ENCODE data around the gene STK38L.
A peak's percentile ranks its signal among the peaks of the same experiment; 100 is the strongest.

The STK38L gene

GRCh38 chr12:27316947-27317346 is 72.9 kb downstream of the STK38L start:
- no peak for DNase-seq (ENCODE audit: low read depth, low spot score)

DNA sequence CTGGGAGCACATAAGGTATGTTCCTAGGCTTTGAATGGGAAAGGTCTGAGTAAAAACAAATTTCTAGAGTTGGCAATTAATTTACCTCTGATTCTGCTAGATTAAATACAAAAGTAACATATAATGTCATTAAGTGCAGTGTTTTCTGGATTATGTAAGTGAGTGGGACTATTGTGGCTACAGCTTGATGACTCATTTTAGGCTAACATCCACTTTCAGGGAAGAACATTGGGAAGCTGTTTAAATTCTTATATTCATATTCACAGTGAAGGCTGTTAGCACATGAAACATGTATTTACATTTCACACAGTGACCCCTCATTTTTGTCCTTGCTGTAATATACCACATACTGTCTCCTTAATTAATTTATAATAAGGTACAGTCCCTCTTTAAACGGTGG is 75.3 kb downstream of the STK38L start:
- no peak for DNase-seq (ENCODE audit: low read depth, low spot score)

- no peak for DNase-seq (ENCODE audit: low read depth, low spot score)
These were observed 75.8 kb downstream of the STK38L start for GRCh38 chr12:27319848-27320247.

DNA sequence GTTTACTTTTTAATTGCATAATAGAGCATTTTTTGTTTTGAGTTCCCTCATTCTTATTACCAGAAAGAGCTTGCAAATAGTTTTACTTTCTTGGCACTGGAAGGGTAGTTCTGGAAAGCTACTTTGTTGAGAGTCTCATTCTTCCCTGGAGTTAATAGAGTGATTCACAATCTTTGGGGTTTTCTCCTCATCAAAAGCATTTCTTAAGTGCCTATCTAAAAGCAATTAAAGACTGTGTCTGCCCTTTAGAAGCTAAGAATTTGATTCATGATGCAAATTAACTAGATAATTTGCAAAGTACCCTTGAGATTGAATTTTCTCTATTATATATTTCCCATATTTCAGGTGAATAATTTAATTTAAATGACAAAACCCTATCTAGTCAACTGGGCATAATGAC is 80.4 kb downstream of the STK38L start:
- DNase-seq (ENCODE audit: low read depth, low spot score): no peak

- DNase-seq (ENCODE audit: low read depth, low spot score): no peak
These were observed 86.8 kb downstream of the STK38L start for GRCh38 chr12:27330846-27331245.

- peak; percentile 12 for DNase-seq (ENCODE audit: low read depth, low spot score)
These were observed 87.3 kb downstream of the STK38L start for GRCh38 chr12:27331291-27331926.

DNA sequence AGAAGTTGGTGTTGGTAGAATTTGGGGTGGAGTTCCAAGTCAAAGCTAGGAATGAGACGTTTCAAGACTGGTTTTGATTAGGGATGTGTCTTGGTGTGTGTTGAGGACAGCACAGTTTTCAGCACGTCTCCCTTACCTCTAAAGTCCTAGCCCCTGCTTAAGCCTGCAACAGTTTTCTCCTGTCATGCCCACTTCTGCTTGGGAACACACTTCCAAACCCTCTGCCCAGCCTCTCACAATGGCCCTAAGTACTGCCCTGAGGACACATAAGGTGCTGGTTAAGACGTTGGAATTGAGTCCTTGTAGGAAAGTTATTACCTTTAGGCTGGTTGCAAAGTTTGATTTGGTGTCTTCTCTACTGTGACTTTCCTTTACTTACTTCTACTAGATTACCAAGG is 87.8 kb downstream of the STK38L start:
- no peak for DNase-seq (ENCODE audit: low read depth, low spot score)

DNA sequence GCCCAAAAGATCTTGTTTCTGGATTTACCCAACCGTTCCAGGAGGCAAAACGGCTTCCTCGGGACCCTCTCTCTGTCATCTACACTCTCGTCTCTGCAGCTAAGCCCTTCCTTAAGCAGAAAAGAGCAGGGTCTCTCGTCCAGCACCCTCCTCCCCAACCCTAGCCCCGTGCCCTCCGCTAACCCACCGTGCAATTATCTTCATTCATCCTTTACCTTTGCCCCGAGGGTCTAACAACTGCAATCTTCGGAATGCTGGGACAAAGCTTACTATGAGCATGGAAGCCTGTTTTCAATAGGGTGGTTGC is 88.3 kb downstream of the STK38L start:
- no peak for DNase-seq (ENCODE audit: low read depth, low spot score)

DNA sequence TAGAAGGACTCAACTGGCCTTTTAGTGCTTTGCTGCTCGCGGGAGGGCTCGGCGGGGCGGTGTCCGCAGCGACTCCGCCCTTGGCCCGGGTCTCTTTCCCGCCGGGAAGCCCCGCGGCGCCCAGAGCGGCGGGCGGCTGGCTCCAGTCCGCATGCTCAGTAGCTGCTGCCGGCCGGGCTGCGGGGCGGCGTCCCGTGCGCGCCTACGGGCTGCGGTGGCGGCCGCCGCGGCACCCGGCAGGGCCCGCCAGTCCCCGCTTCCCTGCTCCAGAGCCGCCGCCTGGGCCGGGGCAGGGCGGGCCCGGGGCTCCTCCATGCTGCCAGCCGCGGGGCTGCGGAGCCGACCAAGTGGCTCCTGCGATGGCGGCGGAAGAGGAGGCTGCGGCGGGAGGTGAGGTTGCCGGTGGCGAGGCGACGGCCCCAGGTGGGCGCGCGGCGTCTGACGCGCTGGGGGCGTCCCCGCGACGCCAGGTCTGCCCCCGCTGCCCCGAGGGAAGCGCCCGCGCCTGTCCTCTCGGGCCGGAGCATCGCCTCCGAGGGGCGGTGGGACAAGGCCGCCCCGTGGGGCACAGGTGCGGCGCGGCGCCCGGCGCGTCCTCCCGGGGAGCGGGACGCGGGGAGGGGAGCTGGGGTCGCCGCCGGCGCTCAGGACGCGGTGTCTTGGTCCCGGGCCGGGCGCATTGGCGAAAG is 88.8 kb downstream of the STK38L start, which contains the start of gene BMAL2:
Gene BMAL2 (plus strand): TSS at position 123 of the 689 bp plus-strand sequence. CDS start 237 bp downstream, at position 360.
- peak; percentile 77 for DNase-seq (ENCODE audit: low read depth, low spot score)

GRCh38 chr12:27333403-27334009 is 89.4 kb downstream of the STK38L start:
- DNase-seq (ENCODE audit: low read depth, low spot score): peak; percentile 40

DNA sequence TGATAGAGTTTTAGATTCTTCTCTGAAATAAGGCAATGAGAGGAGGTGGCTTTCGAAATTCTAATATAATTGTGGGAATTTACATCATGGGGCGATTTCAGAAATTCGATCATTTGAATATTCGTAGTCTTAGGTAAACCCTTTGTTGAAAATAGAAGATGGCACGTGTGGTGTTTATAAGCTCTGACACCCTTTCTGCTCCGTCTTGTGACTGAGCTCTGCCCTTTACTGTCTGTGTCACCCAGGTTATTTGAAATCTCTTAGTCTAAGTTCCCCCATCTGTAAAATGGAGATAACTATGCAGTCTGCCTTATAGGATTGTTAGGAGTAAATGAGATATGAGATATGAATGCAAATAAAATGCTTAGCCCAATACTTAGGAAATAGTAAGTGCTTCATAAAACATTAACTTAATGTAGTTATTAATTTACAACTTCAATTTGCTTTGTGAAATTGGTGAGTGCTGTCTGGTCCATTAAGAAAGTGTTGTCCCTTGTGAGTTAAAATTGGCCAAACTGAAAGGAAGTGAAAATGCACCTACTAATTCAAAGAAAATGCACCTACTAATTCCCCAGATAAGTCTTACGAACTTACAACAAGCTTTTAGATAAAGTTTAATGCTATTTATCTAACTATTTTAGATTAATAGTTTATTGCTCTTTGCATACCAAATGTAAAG is 90.1 kb downstream of the STK38L start:
- no peak for DNase-seq (ENCODE audit: low read depth, low spot score)

GRCh38 chr12:27334721-27335082 is 90.6 kb downstream of the STK38L start:
- no peak for DNase-seq (ENCODE audit: low read depth, low spot score)

DNA sequence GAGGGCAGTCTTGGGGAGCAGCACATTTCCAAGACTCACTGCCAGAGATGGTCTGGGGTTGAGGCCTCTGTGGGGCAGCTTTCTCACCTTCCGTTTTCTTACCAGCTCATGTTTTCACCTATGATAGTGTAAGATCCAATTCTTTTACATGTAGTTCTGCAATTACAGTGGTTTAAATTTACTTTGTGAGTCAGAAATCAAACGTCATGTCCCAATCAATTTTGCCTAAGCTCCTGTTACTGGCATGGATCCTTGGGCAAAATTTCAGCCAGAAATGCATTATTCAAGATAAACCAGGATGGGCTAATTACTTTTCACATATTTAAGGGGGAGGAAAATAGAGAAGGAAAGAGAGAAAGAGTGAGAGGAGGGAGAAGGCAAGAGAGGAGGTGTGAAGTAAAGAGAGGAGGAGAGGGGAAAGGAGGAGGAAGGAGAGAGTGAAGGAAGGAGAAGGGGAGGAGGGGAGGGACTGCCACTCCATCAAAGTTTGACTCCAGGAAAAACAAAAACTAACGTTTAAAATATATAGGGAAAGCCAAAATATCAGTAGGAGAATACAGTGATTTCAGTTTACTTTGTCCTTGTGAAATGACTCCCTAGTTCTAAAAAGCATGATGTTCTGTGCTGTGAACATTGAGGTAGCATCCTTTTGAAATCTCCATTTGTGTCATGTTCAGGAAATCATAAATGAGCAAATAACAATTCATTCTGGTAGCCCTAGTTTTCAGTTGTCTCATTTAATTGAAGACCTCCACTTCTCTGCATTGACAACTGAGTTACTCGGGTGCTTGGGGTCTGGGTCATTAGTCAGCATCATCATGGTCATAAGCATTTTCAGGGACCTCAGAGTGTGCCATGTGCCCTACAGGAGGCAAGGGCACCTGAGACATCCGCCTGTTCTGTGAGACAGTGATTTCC is 91.5 kb downstream of the STK38L start:
- DNase-seq (ENCODE audit: low read depth, low spot score): no peak

DNA sequence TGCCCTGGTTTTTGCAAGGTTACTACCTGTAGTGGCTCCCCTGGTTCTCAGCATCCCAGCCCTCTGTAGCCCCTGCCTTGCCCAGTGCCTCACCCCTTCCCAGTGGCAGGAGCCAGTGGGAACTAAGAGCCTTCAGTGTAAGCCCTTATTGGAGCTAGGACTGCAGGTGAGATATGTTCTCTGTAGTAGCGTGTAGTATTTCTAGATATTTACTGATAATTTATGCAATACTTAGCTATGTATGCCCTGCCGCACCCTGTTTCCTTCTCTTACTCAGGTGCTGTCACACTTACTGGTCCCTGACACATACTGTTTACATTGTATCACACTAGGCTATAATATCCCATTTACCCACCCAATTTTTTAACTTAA is 92.2 kb downstream of the STK38L start:
- DNase-seq (ENCODE audit: low read depth, low spot score): no peak

- DNase-seq (ENCODE audit: low read depth, low spot score): no peak
These were observed 93.3 kb downstream of the STK38L start for GRCh38 chr12:27337376-27337775.

DNA sequence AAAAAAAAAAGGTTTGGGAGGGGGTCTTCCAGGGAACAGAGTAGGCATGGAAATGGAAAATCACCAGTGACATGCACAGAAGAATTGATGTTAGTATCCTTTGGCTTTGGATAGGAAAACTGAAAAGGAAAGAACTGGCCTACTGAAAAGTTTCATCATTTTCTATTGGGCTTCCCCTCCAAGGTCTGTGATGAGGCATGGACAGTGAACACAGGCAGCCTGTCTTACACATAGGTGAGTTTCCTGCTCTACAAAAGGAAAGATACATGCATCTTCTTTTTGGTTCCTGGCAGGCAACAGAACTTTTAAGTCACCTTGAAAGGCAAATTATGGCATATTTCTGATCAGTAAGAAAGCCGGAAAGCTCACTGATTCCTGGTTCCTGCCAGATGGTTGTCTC is 94.4 kb downstream of the STK38L start:
- no peak for DNase-seq (ENCODE audit: low read depth, low spot score)

GRCh38 chr12:27340971-27341370 is 96.9 kb downstream of the STK38L start:
- no peak for DNase-seq (ENCODE audit: low read depth, low spot score)

DNA sequence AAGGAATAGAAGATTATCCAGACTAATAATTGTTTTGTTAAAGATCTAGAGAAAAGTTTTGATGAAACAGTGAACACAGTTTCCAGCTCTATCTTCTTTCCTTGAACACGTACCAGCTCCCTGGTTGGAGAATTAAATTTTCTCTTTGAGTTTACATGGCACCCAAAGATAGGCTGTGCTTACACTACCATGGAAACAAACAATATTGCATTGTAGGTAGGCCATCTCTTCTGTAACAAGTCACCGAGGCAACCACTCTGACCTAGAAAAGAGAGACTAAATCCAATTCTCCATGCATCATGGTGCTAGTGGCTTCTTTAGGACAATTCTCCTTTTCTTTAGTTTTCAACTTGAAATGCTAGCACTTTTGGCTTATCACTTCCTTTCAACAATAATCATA is 98.5 kb downstream of the STK38L start:
- DNase-seq (ENCODE audit: low read depth, low spot score): no peak

- DNase-seq (ENCODE audit: low read depth, low spot score): no peak
These were observed 99.3 kb downstream of the STK38L start for GRCh38 chr12:27343255-27344000.

DNA sequence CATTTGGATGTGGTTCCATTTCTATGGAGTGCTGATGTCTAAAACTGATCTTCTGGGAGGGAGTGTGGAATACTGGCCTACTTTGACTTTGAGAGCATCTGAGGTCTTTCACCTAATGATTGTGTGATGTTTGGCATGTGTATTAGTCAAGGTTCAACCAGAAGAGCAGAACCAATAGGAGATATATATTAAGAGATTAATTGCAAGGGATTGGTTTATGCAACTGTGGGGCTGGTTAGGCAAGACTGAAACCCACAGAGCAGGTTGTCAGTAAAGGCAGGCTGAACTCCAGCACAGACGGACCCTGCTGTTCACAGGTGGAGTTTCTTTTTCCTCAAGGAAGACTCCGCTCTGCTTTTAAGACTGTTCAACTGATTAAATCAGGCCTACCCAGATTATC is 100.2 kb downstream of the STK38L start:
- DNase-seq (ENCODE audit: low read depth, low spot score): no peak

- no peak for DNase-seq (ENCODE audit: low read depth, low spot score)
These were observed 100.7 kb downstream of the STK38L start for GRCh38 chr12:27344760-27345159.
